HG02840 (cell line): Measurements from ENCODE around the gene SCARB1.

Experiments used
- ATAC-seq: cut with Tn5 transposase; IDR thresholded peaks from one replicate; pipeline ENCODE4 v1.9.1; 2021; ENCODE audit warnings: mild to moderate bottlenecking, moderate library complexity, moderate number of reproducible peaks; ENCODE audit not compliant: unreplicated experiment, low FRiP score

Gene SCARB1

GRCh38 chr12:124824195-124824594 lies 39.5 kb downstream of the SCARB1 start:
- ATAC-seq = no peak

GRCh38 chr12:124823272-124823970 lies 40.2 kb downstream of the SCARB1 start:
- no peak for ATAC-seq

GRCh38 chr12:124822218-124822617 lies 41.4 kb downstream of the SCARB1 start:
- no peak for ATAC-seq

GRCh38 chr12:124821252-124822200 lies 42.1 kb downstream of the SCARB1 start:
- no peak for ATAC-seq

- no peak for ATAC-seq
Observed at GRCh38 chr12:124820199-124820598, 43.5 kb downstream of the SCARB1 start.

GRCh38 chr12:124819525-124819924 lies 44.1 kb downstream of the SCARB1 start:
- no peak for ATAC-seq

- ATAC-seq = no peak
Observed at GRCh38 chr12:124819080-124819479, 44.6 kb downstream of the SCARB1 start.

- no peak for ATAC-seq
Observed at GRCh38 chr12:124817076-124818000, 46.3 kb downstream of the SCARB1 start.

- ATAC-seq = no peak
Observed at GRCh38 chr12:124816295-124816854, 47.3 kb downstream of the SCARB1 start.

GRCh38 chr12:124814741-124815613 lies 48.7 kb downstream of the SCARB1 start:
- ATAC-seq = no peak

GRCh38 chr12:124813782-124814181 lies 49.9 kb downstream of the SCARB1 start:
- ATAC-seq = no peak

GRCh38 chr12:124812979-124813378 lies 50.7 kb downstream of the SCARB1 start:
- ATAC-seq = no peak

- no peak for ATAC-seq
Observed at GRCh38 chr12:124812356-124812755, 51.3 kb downstream of the SCARB1 start.

- ATAC-seq = no peak
Observed at GRCh38 chr12:124811633-124812032, 52.0 kb downstream of the SCARB1 start.

- no peak for ATAC-seq
Observed at GRCh38 chr12:124809878-124810277, 53.8 kb downstream of the SCARB1 start.

- no peak for ATAC-seq
Observed at GRCh38 chr12:124809391-124809790, 54.3 kb downstream of the SCARB1 start.

GRCh38 chr12:124808272-124808671 lies 55.4 kb downstream of the SCARB1 start:
- ATAC-seq = no peak

GRCh38 chr12:124805876-124806668 lies 57.6 kb downstream of the SCARB1 start:
- ATAC-seq = no peak
